HepG2 (cell line): ENCODE results near the gene VAMP2. TPM values are rescaled to one million over a fixed set of nuclear protein-coding genes. Genes with fewer than 3 reads are reported as not detected.
A peak's percentile ranks its signal among the peaks of the same experiment; 100 is the strongest.

Experiments
- AHR ChIP-seq: IDR thresholded peaks from 2 replicates; pipeline ENCODE4 v1.6.1; 2018; ENCODE audit warnings: missing genetic modification reagents, missing compliant biosample characterization
- ARID2 ChIP-seq: sonication (generic); formaldehyde crosslinking; IDR thresholded peaks from 2 replicates; pipeline ENCODE4 v1.8.1; 2022; ENCODE audit warnings: mild to moderate bottlenecking, missing genetic modification reagents, borderline replicate concordance
- CBFB ChIP-seq: sonication (generic); formaldehyde crosslinking; IDR thresholded peaks from 2 replicates; pipeline ENCODE4 v1.4.0; 2020; ENCODE audit warnings: missing genetic modification reagents
- ERF ChIP-seq: IDR thresholded peaks from 2 replicates; pipeline ENCODE4 v1.6.1; 2018; ENCODE audit warnings: missing biosample characterization, missing genetic modification reagents
- ETS1 ChIP-seq: sonication (generic); formaldehyde crosslinking; IDR thresholded peaks from 2 replicates; pipeline ENCODE4 v1.4.0; 2020; ENCODE audit warnings: missing genetic modification reagents
- FOXA1 ChIP-seq, 2 experiments: fragments of 450-650 bp in 1 of 2; sonication (generic) in 1 of 2; formaldehyde crosslinking in 1 of 2; IDR thresholded peaks; 2 replicates each; pipeline versions ENCODE4 v1.4.0 to v1.6.1; 2016 to 2020; ENCODE audit warnings: missing genetic modification reagents in 1 of 2
- GTF3A ChIP-seq: sonication (generic); formaldehyde crosslinking; conservative IDR thresholded peaks from 2 replicates; pipeline ENCODE4 v1.4.0; 2020; ENCODE audit warnings: mild to moderate bottlenecking, missing genetic modification reagents
- IKZF4 ChIP-seq: sonication (generic); formaldehyde crosslinking; IDR thresholded peaks from 2 replicates; pipeline ENCODE4 v1.5.1; 2020; ENCODE audit warnings: borderline replicate concordance, mild to moderate bottlenecking, low read depth, missing genetic modification reagents; ENCODE audit errors: not compliant biosample characterization
- NKX3-1 ChIP-seq: sonication (generic); formaldehyde crosslinking; IDR thresholded peaks from 2 replicates; pipeline ENCODE4 v1.5.0; 2020; ENCODE audit warnings: missing genetic modification reagents
- NR3C1 ChIP-seq: sonication (generic); formaldehyde crosslinking; IDR thresholded peaks from 2 replicates; pipeline ENCODE4 v1.4.0; 2020; ENCODE audit warnings: missing genetic modification reagents
- POGZ ChIP-seq: sonication (generic); formaldehyde crosslinking; IDR thresholded peaks from 2 replicates; pipeline ENCODE4 v1.4.0; 2020; ENCODE audit warnings: mild to moderate bottlenecking, missing genetic modification reagents
- SMYD3 ChIP-seq: sonication (generic); formaldehyde crosslinking; IDR thresholded peaks from 2 replicates; pipeline ENCODE4 v1.8.1; 2023; ENCODE audit warnings: mild to moderate bottlenecking, missing genetic modification reagents
- TBP ChIP-seq: sonication (generic); formaldehyde crosslinking; IDR thresholded peaks from 2 replicates; pipeline ENCODE4 v1.5.0; 2020; ENCODE audit warnings: missing genetic modification reagents
- THAP9 ChIP-seq: sonication (generic); formaldehyde crosslinking; IDR thresholded peaks from 2 replicates; pipeline ENCODE4; 2020; ENCODE audit warnings: missing genetic modification reagents, mild to moderate bottlenecking, borderline replicate concordance
- TMF1 ChIP-seq: sonication (generic); formaldehyde crosslinking; IDR thresholded peaks from 2 replicates; pipeline ENCODE4 v1.8.1; 2022; ENCODE audit warnings: low read depth, missing genetic modification reagents
- ZNF235 ChIP-seq: sonication (generic); formaldehyde crosslinking; IDR thresholded peaks from 2 replicates; pipeline ENCODE4 v1.8.1; 2023; ENCODE audit warnings: mild to moderate bottlenecking, missing genetic modification reagents, borderline replicate concordance
- ZNF354B ChIP-seq: sonication (generic); formaldehyde crosslinking; IDR thresholded peaks from 2 replicates; pipeline ENCODE4 v1.8.0; 2022; ENCODE audit warnings: mild to moderate bottlenecking, missing genetic modification reagents
- ZNF558 ChIP-seq: sonication (generic); formaldehyde crosslinking; IDR thresholded peaks from 2 replicates; pipeline ENCODE4 v1.9.0; 2022; ENCODE audit warnings: mild to moderate bottlenecking, missing genetic modification reagents, borderline replicate concordance
- ZNF563 ChIP-seq: sonication (generic); formaldehyde crosslinking; IDR thresholded peaks from 2 replicates; pipeline ENCODE4 v1.8.0; 2022; ENCODE audit warnings: mild to moderate bottlenecking, moderate library complexity, missing genetic modification reagents
- ZNF737 ChIP-seq: sonication (generic); formaldehyde crosslinking; IDR thresholded peaks from 2 replicates; pipeline ENCODE4 v1.5.0; 2020; ENCODE audit warnings: missing genetic modification reagents, mild to moderate bottlenecking, borderline replicate concordance
- ZNF747 ChIP-seq: sonication (generic); formaldehyde crosslinking; IDR thresholded peaks from 2 replicates; pipeline ENCODE4 v1.8.1; 2023; ENCODE audit warnings: missing genetic modification reagents, mild to moderate bottlenecking, borderline replicate concordance
- ZNF790 ChIP-seq: sonication (generic); formaldehyde crosslinking; IDR thresholded peaks from 2 replicates; pipeline ENCODE4 v1.8.0; 2022; ENCODE audit warnings: missing genetic modification reagents, mild to moderate bottlenecking, borderline replicate concordance
- ZSCAN22 ChIP-seq: sonication (generic); formaldehyde crosslinking; IDR thresholded peaks from 2 replicates; pipeline ENCODE4 v1.4.0; 2020; ENCODE audit warnings: mild to moderate bottlenecking, missing genetic modification reagents
- ZSCAN29 ChIP-seq: sonication (generic); formaldehyde crosslinking; conservative IDR thresholded peaks from 2 replicates; pipeline ENCODE4 v1.4.0; 2020; ENCODE audit warnings: mild to moderate bottlenecking, missing genetic modification reagents
- polyA plus RNA-seq, 8 experiments: library from polyadenylated mRNA; depleted of rRNA in 3 of 8; stranded (reverse) in 7 of 8; unstranded in 1 of 8; fragments of >200 nt; fragmentation: Illumina TruSeq in 4 of 8; extraction: Trizol in 4 of 8; gene quantifications; 2 replicates each; pipeline versions ENCODE4 v1.2.1 to v1.2.3, GENCODE V29; 2011 to 2016; ENCODE audit warnings: low read depth in 4 of 8, missing spikeins in 1 of 8, mixed read lengths in 1 of 8; ENCODE audit not compliant: insufficient read depth in 1 of 8
- total RNA-seq, 5 experiments: library from RNA; depleted of rRNA; stranded (reverse); fragments of >200 nt; fragmentation: Illumina TruSeq; extraction: Trizol; gene quantifications; 2 replicates each; pipeline ENCODE4 v1.2.3, GENCODE V29; 2016; ENCODE audit warnings: low read depth in 1 of 5

Gene VAMP2
- total and polyA plus RNA-seq, 2 of the 13 experiments (the other 11 are each of a cell fraction or from before 2014, with no cell fraction given), result 3.9 to 17.2 TPM

- no peak for TF ChIP-seq ZNF354B (CRISPR knock-in tag)
- TF ChIP-seq ETS1, result no peak
- TF ChIP-seq ZSCAN29 (CRISPR knock-in tag), result 0 out of 2 replicates have a peak, but pooled peaks have one; percentile 57
- 0 out of 2 replicates have a peak, but pooled peaks have one; percentile 18 for TF ChIP-seq ZNF747 (CRISPR knock-in tag)
- no peak for TF ChIP-seq AHR
- 0 out of 2 replicates have a peak, but pooled peaks have one; percentile 87 for TF ChIP-seq ZNF558 (CRISPR knock-in tag)
- TF ChIP-seq ZNF737 (CRISPR knock-in tag), result 0 out of 2 replicates have a peak, but pooled peaks have one; percentile 65
- no peak for TF ChIP-seq TBP (CRISPR knock-in tag)
- TF ChIP-seq GTF3A (CRISPR knock-in tag), result no peak
- no peak for TF ChIP-seq TMF1 (CRISPR knock-in tag)
- TF ChIP-seq CBFB (CRISPR knock-in tag), result no peak
- 0 out of 2 replicates have a peak, but pooled peaks have one; percentile 16 for TF ChIP-seq POGZ (CRISPR knock-in tag)
- no peak for TF ChIP-seq NR3C1 (CRISPR knock-in tag)
- peak; percentile 55; the same call in 1 of the 2 replicates for TF ChIP-seq ZNF790
- TF ChIP-seq ZNF235 (CRISPR knock-in tag), result no peak
- no peak for TF ChIP-seq IKZF4 (CRISPR knock-in tag)
- TF ChIP-seq FOXA1 (IDR thresholded peaks at IDR 0.05), result no peak
- TF ChIP-seq FOXA1 (CRISPR knock-in tag; IDR thresholded peaks at IDR 0.05), result no peak
- TF ChIP-seq ZNF563 (CRISPR knock-in tag), result peak; percentile 58; the same call in 1 of the 2 replicates
- 0 out of 2 replicates have a peak, but pooled peaks have one; percentile 7 for TF ChIP-seq NKX3-1 (CRISPR knock-in tag)
- TF ChIP-seq THAP9 (CRISPR knock-in tag), result no peak
- TF ChIP-seq ERF (CRISPR knock-in tag), result no peak
- TF ChIP-seq SMYD3 (CRISPR knock-in tag), result no peak
- 0 out of 2 replicates have a peak, but pooled peaks have one; percentile 46 for TF ChIP-seq ZSCAN22 (CRISPR knock-in tag)
- TF ChIP-seq ARID2 (CRISPR knock-in tag), result peak; percentile 57; the same call in 1 of the 2 replicates
Measured at GRCh38 chr17:8186446-8186786, 23.7 kb upstream of the VAMP2 start (continued).
